BE2C (cell line): ENCODE results near the gene CPED1.

Experiments
- DNase-seq: peaks from one replicate; pipeline ENCODE4 v3.0.0-alpha.2; 2020
- H3K27me3 ChIP-seq: fragments of 250-450 bp; sonication (Bioruptor Pico); 2 replicates; pipeline ENCODE4 v1.5.1; 2020; ENCODE audit warnings: mild to moderate bottlenecking
- H3K36me3 ChIP-seq: fragments of 250-450 bp; sonication (Bioruptor Pico); 2 replicates; pipeline ENCODE4 v1.5.1; 2020; ENCODE audit warnings: mild to moderate bottlenecking
- H3K4me1 ChIP-seq: fragments of 250-450 bp; sonication (Bioruptor Pico); 2 replicates; pipeline ENCODE4 v1.5.1; 2020
- H3K4me3 ChIP-seq: 2 replicates; pipeline ENCODE4 v1.5.1; 2011; ENCODE audit warnings: low read depth, low read length
- H3K9me3 ChIP-seq: fragments of 250-450 bp; sonication (Bioruptor Pico); 2 replicates; pipeline ENCODE4 v1.5.1; 2020
- CTCF ChIP-seq: IDR thresholded peaks from 2 replicates; pipeline ENCODE4 v1.5.1; 2012; ENCODE audit warnings: mild to moderate bottlenecking, low read depth, low read length

Gene CPED1

GRCh38 chr7:121262221-121262620 is 273.7 kb downstream of the CPED1 start:
- no peak for DNase-seq
- Histone ChIP-seq H3K4me3 (no peak overlapping the region), H3K27me3 (no peaks in the 10 kb centered on the region), H3K9me3 (no peaks in the 10 kb centered on the region), H3K4me1 (no peaks in the 10 kb centered on the region), H3K36me3 (no peaks in the 10 kb centered on the region)
- no peak for TF ChIP-seq CTCF

- H3K36me3 ChIP-seq: no peaks in the 10 kb centered on the region
- no peaks in the 10 kb centered on the region for H3K27me3 ChIP-seq
- no peak for DNase-seq
- no peaks in the 10 kb centered on the region for H3K9me3 ChIP-seq
- no peaks in the 10 kb centered on the region for H3K4me1 ChIP-seq
- no peak for TF ChIP-seq CTCF
- no peak overlapping the region for H3K4me3 ChIP-seq
These were observed 274.5 kb downstream of the CPED1 start for GRCh38 chr7:121262969-121263368.

GRCh38 chr7:121266307-121266894 is 277.9 kb downstream of the CPED1 start:
- no peaks in the 10 kb centered on the region for H3K4me1 ChIP-seq
- no peak for DNase-seq
- no peak overlapping the region for H3K4me3 ChIP-seq
- H3K36me3 ChIP-seq: no peaks in the 10 kb centered on the region
- no peaks in the 10 kb centered on the region for H3K9me3 ChIP-seq
- no peaks in the 10 kb centered on the region for H3K27me3 ChIP-seq
- TF ChIP-seq CTCF: no peak

- Histone ChIP-seq H3K4me1 (no peaks in the 10 kb centered on the region), H3K9me3 (no peaks in the 10 kb centered on the region), H3K27me3 (no peaks in the 10 kb centered on the region), H3K36me3 (no peaks in the 10 kb centered on the region), H3K4me3 (no peak overlapping the region)
- TF ChIP-seq CTCF: no peak
- no peak for DNase-seq
These were observed 279.1 kb downstream of the CPED1 start for GRCh38 chr7:121267612-121268011.

GRCh38 chr7:121269798-121270197 is 281.3 kb downstream of the CPED1 start:
- no peaks in the 10 kb centered on the region for H3K36me3 ChIP-seq
- H3K9me3 ChIP-seq: no peaks in the 10 kb centered on the region
- no peaks in the 10 kb centered on the region for H3K27me3 ChIP-seq
- DNase-seq: no peak
- no peak overlapping the region for H3K4me3 ChIP-seq
- no peak for TF ChIP-seq CTCF
- no peaks in the 10 kb centered on the region for H3K4me1 ChIP-seq

GRCh38 chr7:121271098-121271497 is 282.6 kb downstream of the CPED1 start:
- Histone ChIP-seq H3K27me3 (no peaks in the 10 kb centered on the region), H3K9me3 (no peaks in the 10 kb centered on the region), H3K4me3 (no peak overlapping the region), H3K36me3 (no peaks in the 10 kb centered on the region), H3K4me1 (no peaks in the 10 kb centered on the region)
- no peak for DNase-seq
- no peak for TF ChIP-seq CTCF
